GM12872 (cell line): ENCODE results near the gene MAB21L2.

ENCODE experiments used
- TF ChIP-seq, protein P1 (sequence below): IDR thresholded peaks from 3 replicates; pipeline ENCODE4 v1.5.1; 2011; ENCODE audit warnings: low read depth, mild to moderate bottlenecking, low read length, moderate library complexity; ENCODE audit not compliant: insufficient read depth

MAB21L2 gene

DNA sequence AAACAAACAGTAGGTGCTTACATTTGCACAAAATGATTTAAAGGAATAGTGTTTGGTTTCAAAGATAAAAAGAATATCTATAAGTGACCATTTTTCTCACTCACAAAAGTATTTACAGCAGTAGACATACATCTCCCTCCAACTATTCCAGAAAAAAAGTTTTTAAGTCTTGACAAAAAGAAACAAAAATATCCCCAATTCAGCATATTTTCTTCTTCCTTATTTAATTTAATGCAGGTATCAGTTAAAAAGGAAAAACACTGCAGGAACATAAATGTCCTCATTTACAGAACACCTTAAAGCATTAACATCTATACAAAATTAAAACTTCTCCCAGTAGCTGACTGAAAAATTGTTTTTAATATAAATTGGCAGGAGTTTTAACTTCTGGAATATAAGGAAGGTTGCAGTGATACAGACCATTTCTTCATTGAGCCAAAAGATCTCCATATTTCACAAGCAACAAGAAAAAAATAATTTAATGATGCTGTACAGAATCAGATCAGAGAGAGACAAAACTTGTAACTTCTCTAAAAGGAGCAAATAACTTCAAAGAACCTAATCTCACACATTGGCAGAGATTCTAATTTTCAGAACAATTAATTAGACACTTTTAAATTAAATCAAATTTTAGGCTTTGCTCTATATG is 4.3 kb downstream of the MAB21L2 start:
- TF ChIP-seq, protein P1, sequence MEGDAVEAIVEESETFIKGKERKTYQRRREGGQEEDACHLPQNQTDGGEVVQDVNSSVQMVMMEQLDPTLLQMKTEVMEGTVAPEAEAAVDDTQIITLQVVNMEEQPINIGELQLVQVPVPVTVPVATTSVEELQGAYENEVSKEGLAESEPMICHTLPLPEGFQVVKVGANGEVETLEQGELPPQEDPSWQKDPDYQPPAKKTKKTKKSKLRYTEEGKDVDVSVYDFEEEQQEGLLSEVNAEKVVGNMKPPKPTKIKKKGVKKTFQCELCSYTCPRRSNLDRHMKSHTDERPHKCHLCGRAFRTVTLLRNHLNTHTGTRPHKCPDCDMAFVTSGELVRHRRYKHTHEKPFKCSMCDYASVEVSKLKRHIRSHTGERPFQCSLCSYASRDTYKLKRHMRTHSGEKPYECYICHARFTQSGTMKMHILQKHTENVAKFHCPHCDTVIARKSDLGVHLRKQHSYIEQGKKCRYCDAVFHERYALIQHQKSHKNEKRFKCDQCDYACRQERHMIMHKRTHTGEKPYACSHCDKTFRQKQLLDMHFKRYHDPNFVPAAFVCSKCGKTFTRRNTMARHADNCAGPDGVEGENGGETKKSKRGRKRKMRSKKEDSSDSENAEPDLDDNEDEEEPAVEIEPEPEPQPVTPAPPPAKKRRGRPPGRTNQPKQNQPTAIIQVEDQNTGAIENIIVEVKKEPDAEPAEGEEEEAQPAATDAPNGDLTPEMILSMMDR = no peak

GRCh38 chr4:150588316-150588715 is 6.4 kb downstream of the MAB21L2 start:
- TF ChIP-seq, protein P1 = no peak

- TF ChIP-seq, protein P1 = no peak
Observed at GRCh38 chr4:150589157-150589556, 7.2 kb downstream of the MAB21L2 start.

- TF ChIP-seq, protein P1 = no peak
Observed at GRCh38 chr4:150590631-150591030, 8.7 kb downstream of the MAB21L2 start.

- TF ChIP-seq, protein P1 = no peak
Observed at GRCh38 chr4:150591406-150591805, 9.5 kb downstream of the MAB21L2 start.

GRCh38 chr4:150591904-150592303 is 10.0 kb downstream of the MAB21L2 start:
- TF ChIP-seq, protein P1 = no peak

- TF ChIP-seq, protein P1 = no peak
Observed at GRCh38 chr4:150593996-150594395, 12.0 kb downstream of the MAB21L2 start.
